Fibroblast of pulmonary artery (primary cell): ENCODE results near the gene VKORC1L1.
A peak's percentile ranks its signal among the peaks of the same experiment; 100 is the strongest.

ENCODE experiments used
- DNase-seq: peaks from one replicate; pipeline ENCODE4 v3.0.0-alpha.2; 2010; ENCODE audit warnings: low read depth
- H3K4me3 ChIP-seq: replicated peaks from 2 replicates; pipeline ENCODE4 v1.5.1; 2011; ENCODE audit warnings: low read depth, mild to moderate bottlenecking, control low read depth, low read length, moderate library complexity
- TF ChIP-seq, protein P1 (sequence below): IDR thresholded peaks from 2 replicates; pipeline ENCODE4 v1.5.1; 2011; ENCODE audit warnings: mild to moderate bottlenecking, control low read depth, low read length, inconsistent platforms; ENCODE audit errors: missing control alignments

The VKORC1L1 gene

DNA sequence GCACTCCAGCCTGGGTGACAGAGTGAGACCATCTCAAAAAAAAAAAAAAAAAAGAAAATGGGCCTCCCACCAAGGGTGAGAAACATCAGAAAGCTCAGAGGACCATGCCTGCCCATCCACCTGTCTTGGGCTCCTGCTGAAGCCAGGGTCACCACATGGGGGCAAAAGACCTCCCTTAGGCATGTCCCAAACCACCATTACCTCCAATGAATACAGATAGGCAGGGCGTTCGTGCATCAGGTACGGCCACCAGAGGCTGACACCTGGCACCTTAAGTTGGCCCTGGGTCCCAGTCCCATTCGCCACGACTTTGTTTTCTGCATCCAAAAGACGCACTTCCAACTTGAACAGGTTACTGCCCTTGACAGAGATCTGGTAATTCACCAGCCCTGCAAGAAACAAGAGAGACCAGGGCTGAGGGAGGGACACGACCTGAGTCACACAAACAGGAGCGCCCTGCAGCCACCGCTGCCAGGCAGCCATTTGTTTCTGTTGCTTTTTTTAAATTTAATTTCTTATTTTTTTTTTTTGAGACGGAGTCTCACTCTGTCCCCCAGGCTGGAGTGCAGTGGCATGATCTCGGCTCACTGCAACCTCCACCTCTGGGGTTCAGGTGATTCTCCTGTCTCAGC, 103.1 kb downstream of the VKORC1L1 start:
- TF ChIP-seq, protein P1, sequence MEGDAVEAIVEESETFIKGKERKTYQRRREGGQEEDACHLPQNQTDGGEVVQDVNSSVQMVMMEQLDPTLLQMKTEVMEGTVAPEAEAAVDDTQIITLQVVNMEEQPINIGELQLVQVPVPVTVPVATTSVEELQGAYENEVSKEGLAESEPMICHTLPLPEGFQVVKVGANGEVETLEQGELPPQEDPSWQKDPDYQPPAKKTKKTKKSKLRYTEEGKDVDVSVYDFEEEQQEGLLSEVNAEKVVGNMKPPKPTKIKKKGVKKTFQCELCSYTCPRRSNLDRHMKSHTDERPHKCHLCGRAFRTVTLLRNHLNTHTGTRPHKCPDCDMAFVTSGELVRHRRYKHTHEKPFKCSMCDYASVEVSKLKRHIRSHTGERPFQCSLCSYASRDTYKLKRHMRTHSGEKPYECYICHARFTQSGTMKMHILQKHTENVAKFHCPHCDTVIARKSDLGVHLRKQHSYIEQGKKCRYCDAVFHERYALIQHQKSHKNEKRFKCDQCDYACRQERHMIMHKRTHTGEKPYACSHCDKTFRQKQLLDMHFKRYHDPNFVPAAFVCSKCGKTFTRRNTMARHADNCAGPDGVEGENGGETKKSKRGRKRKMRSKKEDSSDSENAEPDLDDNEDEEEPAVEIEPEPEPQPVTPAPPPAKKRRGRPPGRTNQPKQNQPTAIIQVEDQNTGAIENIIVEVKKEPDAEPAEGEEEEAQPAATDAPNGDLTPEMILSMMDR = no peak
- H3K4me3 ChIP-seq = no peak overlapping the region
- no peak for DNase-seq

GRCh38 chr7:65976659-65977196, 103.9 kb downstream of the VKORC1L1 start:
- DNase-seq = no peak
- no peak overlapping the region for H3K4me3 ChIP-seq
- TF ChIP-seq, protein P1 = no peak

DNA sequence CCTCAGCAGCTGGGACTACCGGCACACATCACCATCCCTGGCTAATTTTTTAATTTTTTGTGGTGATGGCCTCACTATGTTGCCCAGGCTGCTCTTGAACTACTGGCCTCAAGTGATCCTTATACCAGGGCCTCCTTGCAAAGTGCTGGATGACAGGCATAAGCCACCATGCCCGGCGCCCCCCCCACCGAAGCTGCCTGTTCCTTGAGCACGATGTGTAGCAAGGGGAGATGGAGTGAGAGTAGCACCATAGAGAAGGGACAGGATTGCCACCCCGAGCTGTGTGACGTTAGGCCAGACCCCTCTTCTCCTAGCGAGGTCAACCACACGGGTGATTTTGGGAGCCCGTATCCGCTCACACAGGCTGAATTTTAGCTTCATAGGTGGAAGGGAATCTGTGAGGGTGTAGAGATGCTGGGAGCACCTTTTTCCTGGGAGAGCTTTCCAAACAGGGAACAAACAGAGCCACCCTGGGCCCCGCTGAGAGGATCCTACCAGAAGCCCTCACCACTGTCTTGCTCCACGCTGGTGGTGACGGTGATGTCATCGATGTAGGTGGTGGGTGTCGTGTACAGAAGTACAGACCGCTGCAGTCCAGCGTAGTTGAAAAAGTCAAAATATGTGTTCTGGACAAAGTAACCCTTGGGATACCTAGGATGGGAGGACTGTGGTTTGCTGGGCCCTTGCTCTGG, 106.2 kb downstream of the VKORC1L1 start:
- TF ChIP-seq, protein P1 = no peak
- H3K4me3 ChIP-seq = no peak overlapping the region
- DNase-seq = no peak

DNA sequence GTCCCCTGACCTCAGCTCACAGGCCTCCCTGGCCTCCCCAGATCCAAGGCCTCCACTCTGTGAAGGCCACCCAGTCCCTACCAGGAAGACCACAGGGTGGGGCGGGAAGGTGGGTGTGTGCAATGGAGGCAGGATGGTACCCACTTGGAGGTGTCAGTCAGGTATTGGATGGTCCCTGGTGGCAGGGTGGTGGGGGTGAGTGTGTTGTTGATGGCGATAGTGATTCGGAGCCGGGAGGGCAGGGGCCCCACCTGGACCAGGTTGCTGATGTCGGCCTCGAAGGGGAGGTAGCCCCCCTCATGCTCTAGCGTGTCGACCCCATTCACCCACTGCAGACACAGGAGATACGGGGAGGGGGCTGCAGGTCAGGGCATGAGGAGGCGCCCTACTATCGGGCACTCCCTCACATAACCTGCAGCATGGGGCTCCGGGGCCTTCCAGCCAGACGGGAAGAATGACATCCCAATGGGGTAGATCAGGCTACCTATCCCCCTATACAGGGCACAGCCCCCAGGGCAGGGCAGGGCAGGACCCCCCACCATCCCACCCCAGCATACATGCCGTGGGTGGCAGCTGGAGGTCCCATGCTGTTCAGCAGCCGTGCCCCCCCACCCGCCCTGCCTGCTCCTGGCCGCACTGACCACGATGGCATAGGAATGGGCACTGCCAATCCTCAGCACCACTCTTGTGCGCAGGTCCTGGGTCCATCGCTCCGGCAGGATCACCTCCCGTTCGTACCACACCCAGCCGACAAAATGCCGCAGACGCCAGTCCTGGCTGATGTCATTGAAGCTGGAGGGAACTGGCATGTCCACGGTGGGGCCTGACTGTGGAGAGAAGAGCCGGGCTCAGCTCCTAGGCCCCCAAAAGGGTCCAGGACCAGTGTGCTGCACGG, 107.0 kb downstream of the VKORC1L1 start:
- H3K4me3 ChIP-seq = no peak overlapping the region
- TF ChIP-seq, protein P1 = no peak
- no peak for DNase-seq

- peak overlapping the region; percentile 74 for H3K4me3 ChIP-seq
- TF ChIP-seq, protein P1 = no peak
- no peak for DNase-seq
These were observed 107.8 kb downstream of the VKORC1L1 start for GRCh38 chr7:65980478-65981250.
